Muscle layer of duodenum (tissue), 2 donors: ENCODE results near the gene LSM2.

ENCODE experiments used
- H3K27ac ChIP-seq: one replicate; pipeline ENCODE4 v1.7.0; 2013; ENCODE audit warnings: mild to moderate bottlenecking, low read length
- H3K27me3 ChIP-seq: one replicate; pipeline ENCODE4 v1.7.0; 2013; ENCODE audit warnings: low read depth, mild to moderate bottlenecking, control low read depth, low read length
- H3K36me3 ChIP-seq, 2 donors: one replicate each; pipeline ENCODE4 v1.7.0; 2013; ENCODE audit warnings: low read length in 2 of 2, control low read depth in 1 of 2, mild to moderate bottlenecking in 1 of 2; ENCODE audit not compliant: insufficient read depth in 2 of 2, control insufficient read depth in 1 of 2
- H3K4me1 ChIP-seq, 2 donors: one replicate each; pipeline ENCODE4 v1.7.0; 2013; ENCODE audit warnings: low read length in 2 of 2, mild to moderate bottlenecking in 2 of 2, control low read depth in 1 of 2, moderate library complexity in 1 of 2; ENCODE audit not compliant: insufficient read depth in 2 of 2, control insufficient read depth in 1 of 2
- H3K4me3 ChIP-seq, 2 donors: one replicate each; pipeline ENCODE4 v1.7.0; 2013; ENCODE audit warnings: low read length in 2 of 2, low read depth in 1 of 2, mild to moderate bottlenecking in 1 of 2
- H3K9me3 ChIP-seq, 2 donors: one replicate each; pipeline ENCODE4 v1.7.0; 2013; ENCODE audit warnings: low read length in 2 of 2, control low read depth in 1 of 2, mild to moderate bottlenecking in 1 of 2; ENCODE audit not compliant: control insufficient read depth in 1 of 2
- donor health status: healthy.

The LSM2 gene

DNA sequence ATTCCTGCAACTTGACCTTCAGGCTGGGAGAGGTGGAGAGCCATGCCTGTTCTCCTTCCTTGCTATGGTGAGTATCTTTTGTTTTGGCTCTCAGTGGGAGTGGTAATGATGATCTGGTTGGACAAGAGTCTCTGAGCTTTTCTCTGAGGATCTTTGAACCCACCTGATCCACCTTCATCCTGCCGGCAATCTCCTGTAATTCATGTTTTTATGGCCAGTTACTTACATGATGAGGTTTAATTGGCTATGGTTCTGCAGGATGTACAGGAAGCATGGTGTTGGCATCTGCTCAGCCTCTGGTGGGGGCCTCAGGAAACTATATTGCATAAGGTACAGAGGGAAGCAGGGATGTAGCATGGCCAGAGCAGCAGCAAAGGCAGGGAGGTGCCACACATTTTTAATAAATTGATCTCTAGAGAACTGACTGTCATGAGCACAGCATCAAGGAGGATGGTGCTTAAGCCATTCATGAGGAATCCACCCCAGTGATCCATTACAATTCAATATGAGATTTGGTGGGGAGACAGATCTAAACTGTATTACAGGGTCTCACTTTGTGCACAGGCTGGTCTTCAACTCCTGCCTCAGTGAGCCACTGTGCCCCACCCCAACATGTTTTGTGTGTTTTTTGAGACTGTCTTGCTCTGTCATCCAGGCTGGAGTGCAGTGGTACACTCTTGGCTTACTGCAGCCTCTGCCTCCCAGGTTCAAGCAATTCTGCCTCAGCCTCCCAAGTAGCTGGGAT is 30.8 kb upstream of the LSM2 start:
- Histone ChIP-seq H3K4me1 (peaks cover 13 to 22% of the 10 kb centered on the region in 2 donors), H3K27me3 (no peaks in the 10 kb centered on the region)

DNA sequence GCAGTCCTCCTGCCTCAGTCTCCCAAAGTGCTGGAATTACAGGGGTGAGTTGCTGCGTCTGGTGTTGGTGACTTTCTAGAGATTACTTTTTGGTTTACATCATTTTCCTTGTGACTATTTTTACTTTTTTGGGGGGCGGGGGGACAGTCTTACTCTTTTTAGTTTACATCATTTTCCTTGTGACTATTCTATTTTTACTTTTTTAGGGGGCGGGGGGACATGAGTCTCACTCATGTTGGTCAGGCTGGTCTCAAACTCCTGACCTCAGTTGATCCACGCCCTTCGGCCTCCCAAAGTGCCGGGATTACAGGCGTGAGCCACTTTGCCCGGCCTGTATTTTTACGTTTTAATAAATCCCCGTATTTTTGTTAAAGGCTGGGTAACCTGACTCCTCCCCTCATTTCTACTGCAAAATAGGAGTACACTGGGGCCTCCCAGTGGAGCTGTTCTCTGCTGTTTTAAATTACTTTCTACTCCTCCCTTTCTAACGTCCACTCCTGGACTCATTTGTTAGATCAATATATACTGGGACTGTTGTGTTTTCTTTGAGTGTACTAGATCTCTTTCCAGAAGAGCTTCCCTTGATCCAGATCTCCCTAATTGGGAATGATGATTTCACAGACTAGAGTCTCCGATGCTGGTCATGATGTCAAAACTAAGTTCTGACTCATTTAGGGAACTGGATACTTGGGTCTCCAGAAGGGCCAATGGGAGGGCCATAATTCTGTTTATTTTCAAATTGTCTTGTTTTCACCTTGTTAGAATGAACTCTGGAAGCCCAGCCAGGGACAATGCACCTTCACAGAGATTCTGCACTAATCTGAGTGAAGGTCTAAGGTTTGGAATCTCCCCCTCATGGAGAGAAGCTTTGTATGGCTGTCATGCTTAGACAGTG is 30.0 kb upstream of the LSM2 start:
- H3K4me3 ChIP-seq, result peak overlapping the region; percentile 86 to 96
- peak overlapping the region; percentile 53 for H3K27ac ChIP-seq
- peaks cover 13 to 26% of the 10 kb centered on the region in 2 donors for H3K4me1 ChIP-seq
- H3K27me3 ChIP-seq, result no peaks in the 10 kb centered on the region
- peaks cover 33 to 43% of the 10 kb centered on the region in 2 donors for H3K36me3 ChIP-seq
- H3K9me3 ChIP-seq, result no peaks in the 10 kb centered on the region

More for the DNA sequence above, 30.8 kb upstream of the LSM2 start:
- Histone ChIP-seq H3K27ac (peak overlapping the region; percentile 53), H3K36me3 (peaks cover 33 to 43% of the 10 kb centered on the region in 2 donors), H3K9me3 (no peaks in the 10 kb centered on the region), H3K4me3 (peak overlapping the region; percentile 86 to 96)

DNA sequence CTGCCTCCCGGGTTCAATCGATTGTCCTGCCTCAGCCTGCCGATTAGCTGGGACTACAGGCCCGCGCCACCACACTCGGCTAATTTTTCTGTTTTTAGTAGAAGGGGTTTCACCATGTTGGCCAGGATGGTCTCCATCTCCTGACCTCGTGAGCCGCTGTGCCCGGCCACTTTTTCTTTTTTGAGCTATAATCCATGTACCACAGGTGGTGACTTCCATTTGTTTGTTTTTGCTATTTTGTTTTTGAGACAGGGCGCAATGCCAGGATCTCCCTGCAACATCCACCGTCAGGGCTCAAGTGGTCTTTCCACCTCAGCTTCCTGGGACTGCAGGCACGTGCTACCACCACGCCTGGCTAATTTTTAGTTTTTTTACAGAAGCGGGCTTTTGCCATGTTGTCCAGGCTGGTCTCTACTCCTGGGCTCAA is 29.3 kb upstream of the LSM2 start:
- Histone ChIP-seq H3K4me3 (peak overlapping the region; percentile 86 to 96), H3K36me3 (peaks cover 33 to 43% of the 10 kb centered on the region in 2 donors), H3K27ac (peak overlapping the region; percentile 53), H3K9me3 (no peaks in the 10 kb centered on the region), H3K4me1 (peaks cover 13 to 33% of the 10 kb centered on the region in 2 donors), H3K27me3 (no peaks in the 10 kb centered on the region)

DNA sequence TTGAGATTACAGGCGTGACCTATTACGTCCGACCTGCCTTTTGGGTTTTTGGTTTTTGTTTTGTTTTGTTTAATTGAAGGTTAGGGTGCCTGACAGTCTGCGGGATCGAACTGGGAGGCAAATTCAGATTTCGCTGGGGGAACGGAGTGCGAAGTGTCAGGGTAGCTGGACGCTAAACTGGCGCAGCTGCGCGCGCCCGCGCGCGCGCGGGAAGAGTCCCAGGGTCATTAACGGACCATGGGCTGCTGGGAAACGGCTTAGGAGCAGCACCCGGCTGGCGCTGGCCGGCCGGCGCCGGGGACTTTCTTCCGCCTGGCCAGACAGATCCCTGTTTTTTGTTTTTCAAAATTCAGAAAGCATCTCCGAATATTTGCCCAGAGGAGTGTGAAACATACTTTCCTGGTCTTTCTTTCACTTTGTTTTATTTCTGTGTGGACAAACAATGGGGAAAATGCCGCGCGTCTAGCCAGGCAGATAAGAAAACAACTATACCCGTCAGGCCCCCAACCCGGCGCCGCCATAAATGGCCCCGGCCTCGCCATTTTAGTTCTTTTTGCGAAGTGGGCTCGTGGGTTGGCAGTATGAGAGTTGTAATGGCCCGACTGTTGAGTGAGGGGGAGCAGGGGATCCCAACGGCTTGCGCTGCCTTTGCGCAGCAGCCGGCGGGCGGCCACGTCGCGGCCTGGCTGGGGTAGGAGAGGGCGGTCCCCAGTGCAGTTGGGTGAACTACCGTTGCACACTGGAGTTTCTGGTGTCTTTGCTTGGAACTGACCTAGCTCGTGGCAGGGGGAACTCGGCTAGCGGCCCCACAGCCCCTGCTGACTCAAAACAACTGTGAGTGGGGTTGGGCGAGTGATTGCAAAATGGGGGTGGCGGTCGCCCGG is 27.8 kb upstream of the LSM2 start:
- H3K4me1 ChIP-seq, result peaks cover 13 to 38% of the 10 kb centered on the region in 2 donors

DNA sequence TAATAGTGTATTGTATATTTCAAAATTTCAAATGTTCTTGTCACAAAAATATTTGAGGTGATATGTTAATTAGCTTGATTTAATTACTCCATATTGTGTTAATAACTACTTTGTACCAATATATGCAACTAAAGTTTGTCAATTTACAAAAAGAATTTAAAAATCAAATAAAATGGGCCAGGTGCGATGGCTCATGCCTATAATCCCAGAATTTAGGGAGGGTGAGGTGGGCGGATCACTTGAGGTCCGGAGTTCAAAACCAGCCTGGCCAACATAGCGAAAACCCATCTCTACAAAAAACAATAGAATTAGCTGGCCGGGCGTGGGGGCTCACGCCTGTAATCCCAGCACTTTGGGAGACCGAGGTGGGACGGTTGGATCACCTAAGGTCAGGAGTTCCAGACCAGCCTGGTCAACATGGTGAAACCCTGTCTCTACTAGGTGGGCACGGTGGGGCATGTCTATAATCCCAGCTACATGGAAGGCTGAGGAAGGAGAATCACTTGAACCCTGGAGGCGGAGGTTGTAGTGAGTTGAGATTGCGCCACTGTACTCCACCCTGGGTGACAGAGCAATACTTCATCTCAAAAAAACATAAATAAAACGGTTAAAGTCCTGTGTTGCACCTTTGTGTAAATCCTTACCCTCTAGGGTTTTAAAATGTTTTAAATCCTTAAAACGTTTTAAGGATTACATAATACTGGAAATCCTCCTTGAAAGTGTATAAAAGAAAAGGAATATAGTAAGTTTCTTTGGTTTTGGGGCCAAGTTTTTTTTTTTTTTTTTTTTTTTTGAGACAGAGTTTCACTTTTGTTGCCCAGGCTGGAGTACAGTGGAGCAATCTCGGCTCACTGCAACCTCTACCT is 24.8 kb upstream of the LSM2 start:
- Histone ChIP-seq H3K27me3 (no peaks in the 10 kb centered on the region), H3K36me3 (no peaks in the 10 kb centered on the region), H3K9me3 (no peaks in the 10 kb centered on the region), H3K4me1 (peaks cover 4 to 24% of the 10 kb centered on the region in 2 donors), H3K27ac (peak overlapping the region; percentile 21), H3K4me3 (peak overlapping the region; percentile 83 to 85)

More for the DNA sequence above, 27.8 kb upstream of the LSM2 start:
- Histone ChIP-seq H3K36me3 (peaks cover 19 to 29% of the 10 kb centered on the region in 2 donors), H3K27ac (peak overlapping the region; percentile 95), H3K9me3 (no peaks in the 10 kb centered on the region), H3K4me3 (peak overlapping the region; percentile 86 to 96), H3K27me3 (no peaks in the 10 kb centered on the region)

DNA sequence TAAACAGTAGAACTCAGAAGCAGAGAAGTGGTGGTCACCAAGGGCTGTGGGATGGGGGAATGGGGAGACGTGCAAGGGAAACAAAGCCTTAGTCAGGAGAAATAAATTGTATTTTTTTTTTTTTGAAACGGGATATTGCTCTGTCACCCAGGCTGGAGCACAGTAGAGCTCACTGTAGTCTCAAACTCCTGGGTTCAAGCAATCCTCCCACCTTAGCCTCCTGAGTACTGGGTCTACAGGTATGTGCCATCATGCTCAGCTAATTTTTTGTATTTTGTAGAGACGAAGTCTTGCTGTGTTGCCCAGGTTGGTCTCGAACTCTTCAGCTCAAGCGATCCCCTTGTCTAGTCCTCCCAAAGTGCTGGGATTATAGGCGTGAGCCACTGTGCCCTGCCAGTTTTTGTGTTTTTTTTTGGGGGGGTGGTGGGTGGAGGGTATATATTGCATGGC is 24.1 kb upstream of the LSM2 start:
- Histone ChIP-seq H3K4me1 (peaks cover 0 to 18% of the 10 kb centered on the region in 2 donors), H3K9me3 (no peaks in the 10 kb centered on the region), H3K27ac (peak overlapping the region; percentile 88), H3K4me3 (peak overlapping the region; percentile 83 to 85), H3K27me3 (no peaks in the 10 kb centered on the region), H3K36me3 (no peaks in the 10 kb centered on the region)

DNA sequence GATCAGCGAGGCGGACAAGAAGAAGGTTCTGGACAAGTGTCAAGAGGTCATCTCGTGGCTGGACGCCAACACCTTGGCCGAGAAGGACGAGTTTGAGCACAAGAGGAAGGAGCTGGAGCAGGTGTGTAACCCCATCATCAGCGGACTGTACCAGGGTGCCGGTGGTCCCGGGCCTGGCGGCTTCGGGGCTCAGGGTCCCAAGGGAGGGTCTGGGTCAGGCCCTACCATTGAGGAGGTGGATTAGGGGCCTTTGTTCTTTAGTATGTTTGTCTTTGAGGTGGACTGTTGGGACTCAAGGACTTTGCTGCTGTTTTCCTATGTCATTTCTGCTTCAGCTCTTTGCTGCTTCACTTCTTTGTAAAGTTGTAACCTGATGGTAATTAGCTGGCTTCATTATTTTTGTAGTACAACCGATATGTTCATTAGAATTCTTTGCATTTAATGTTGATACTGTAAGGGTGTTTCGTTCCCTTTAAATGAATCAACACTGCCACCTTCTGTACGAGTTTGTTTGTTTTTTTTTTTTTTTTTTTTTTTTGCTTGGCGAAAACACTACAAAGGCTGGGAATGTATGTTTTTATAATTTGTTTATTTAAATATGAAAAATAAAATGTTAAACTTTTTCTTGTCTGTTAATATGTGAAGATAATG is 23.0 kb upstream of the LSM2 start:
- Histone ChIP-seq H3K36me3 (no peaks in the 10 kb centered on the region), H3K27me3 (no peaks in the 10 kb centered on the region), H3K9me3 (no peaks in the 10 kb centered on the region), H3K4me3 (peak overlapping the region; percentile 83 to 85), H3K4me1 (peaks cover 0 to 16% of the 10 kb centered on the region in 2 donors), H3K27ac (peak overlapping the region; percentile 88)

DNA sequence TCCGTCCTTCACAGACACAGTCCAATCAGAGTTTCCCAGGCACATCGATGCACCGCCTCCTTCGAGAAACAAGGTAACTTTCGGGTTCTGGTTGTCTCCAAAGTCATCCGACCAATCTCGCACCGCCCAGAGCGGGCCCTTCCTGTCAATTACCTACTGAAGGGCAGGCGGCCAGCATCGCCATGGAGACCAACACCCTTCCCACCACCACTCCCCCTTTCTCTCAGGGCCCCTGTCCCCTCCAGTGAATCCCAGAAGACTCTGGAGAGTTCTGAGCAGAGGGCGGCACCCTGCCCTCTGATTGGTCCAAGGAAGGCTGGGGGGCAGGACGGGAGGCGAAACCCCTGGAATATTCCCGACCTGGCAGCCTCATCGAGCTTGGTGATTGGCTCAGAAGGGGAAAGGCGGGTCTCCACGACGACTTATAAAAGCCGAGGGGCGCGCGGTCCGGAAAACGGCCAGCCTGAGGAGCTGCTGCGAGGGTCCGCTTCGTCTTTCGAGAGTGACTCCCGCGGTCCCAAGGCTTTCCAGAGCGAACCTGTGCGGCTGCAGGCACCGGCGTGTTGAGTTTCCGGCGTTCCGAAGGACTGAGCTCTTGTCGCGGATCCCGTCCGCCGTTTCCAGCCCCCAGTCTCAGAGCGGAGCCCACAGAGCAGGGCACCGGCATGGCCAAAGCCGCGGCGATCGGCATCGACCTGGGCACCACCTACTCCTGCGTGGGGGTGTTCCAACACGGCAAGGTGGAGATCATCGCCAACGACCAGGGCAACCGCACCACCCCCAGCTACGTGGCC is 20.7 kb upstream of the LSM2 start, which contains the start of gene HSPA1B:
Gene HSPA1B, plus strand, starts transcription at position 453 of the 794 bp plus-strand sequence. Its CDS starts 213 bp downstream, at position 666.
- Histone ChIP-seq H3K27ac (peak within 1 kb of the TSS; percentile 94), H3K4me3 (peak within 1 kb of the TSS; percentile 43 to 74), H3K4me1 (peaks cover 4 to 21% of the 10 kb centered on the region in 2 donors)

DNA sequence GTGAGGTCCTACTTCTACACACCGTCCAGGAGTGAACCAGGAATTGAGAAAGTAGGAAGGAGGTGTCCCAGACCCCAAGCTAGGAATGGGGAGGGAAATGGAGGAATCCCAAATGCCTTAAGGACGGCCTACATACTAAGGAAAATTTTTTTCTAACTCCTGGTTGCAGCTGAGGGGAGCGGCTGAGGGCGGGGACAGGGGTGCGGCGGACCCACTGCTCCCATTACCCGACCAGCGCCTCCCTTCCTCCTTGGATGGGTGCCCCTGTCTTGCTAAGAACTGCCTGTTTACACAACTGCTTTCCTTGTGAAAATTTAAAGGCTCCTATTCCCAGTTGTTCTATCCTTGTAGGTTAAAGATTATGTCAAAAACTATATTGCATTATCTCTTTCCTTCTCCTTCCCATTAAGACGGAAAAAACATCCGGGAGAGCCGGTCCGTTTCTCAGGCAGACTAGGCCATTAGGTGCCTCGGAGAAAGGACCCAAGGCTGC is 20.1 kb upstream of the LSM2 start:
- no peaks in the 10 kb centered on the region for H3K9me3 ChIP-seq
- H3K27me3 ChIP-seq, result no peaks in the 10 kb centered on the region
- peaks cover 4 to 18% of the 10 kb centered on the region in 2 donors for H3K4me1 ChIP-seq
- peaks cover 0 to 6% of the 10 kb centered on the region in 2 donors for H3K36me3 ChIP-seq
- peak overlapping the region; percentile 94 for H3K27ac ChIP-seq
- peak overlapping the region; percentile 43 to 74 for H3K4me3 ChIP-seq

More for the DNA sequence above, 20.7 kb upstream of the LSM2 start, which contains the start of gene HSPA1B:
- peaks cover 0 to 2% of the 10 kb centered on the region in 2 donors for H3K36me3 ChIP-seq
- no peaks in the 10 kb centered on the region for H3K9me3 ChIP-seq
- H3K27me3 ChIP-seq, result no peaks in the 10 kb centered on the region
